ENCODE results near the gene TFAM. TPM values are rescaled to one million over a fixed set of nuclear protein-coding genes. Genes with fewer than 3 reads are reported as not detected.

Gene TFAM
- total RNA-seq, 4 donors from 2014 or later: 13.5 to 25.3 (median 14.7) TPM

DNA sequence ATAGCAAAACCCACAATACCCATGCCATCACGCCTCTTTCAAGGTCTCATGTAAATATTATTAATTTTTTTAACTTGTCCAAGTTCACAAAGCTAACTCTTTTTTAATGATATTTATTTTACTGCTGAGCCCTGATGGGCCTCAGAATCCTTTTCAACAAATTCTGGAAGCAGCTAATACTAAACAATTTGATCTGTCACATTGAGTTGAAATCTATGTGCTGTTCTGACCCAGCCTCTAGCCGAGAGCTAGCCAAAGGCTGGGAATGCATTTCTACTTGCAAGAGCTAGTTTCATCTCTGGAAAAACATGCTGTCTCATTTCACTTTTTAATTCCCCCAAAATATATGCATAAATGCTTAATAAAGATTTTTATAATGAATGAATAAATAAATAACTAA lies 47.9 kb downstream of the TFAM start:
- intact Hi-C loops (cut with DNase I; ENCODE audit: low total_unique reads): no loop called here
- no peak for DNase-seq (ENCODE audit: low spot score in 2 of 2)
- H3K4me3 ChIP-seq (ENCODE audit: low read depth, poor library complexity, severe bottlenecking): no peak overlapping the region
- TF ChIP-seq, protein P1, sequence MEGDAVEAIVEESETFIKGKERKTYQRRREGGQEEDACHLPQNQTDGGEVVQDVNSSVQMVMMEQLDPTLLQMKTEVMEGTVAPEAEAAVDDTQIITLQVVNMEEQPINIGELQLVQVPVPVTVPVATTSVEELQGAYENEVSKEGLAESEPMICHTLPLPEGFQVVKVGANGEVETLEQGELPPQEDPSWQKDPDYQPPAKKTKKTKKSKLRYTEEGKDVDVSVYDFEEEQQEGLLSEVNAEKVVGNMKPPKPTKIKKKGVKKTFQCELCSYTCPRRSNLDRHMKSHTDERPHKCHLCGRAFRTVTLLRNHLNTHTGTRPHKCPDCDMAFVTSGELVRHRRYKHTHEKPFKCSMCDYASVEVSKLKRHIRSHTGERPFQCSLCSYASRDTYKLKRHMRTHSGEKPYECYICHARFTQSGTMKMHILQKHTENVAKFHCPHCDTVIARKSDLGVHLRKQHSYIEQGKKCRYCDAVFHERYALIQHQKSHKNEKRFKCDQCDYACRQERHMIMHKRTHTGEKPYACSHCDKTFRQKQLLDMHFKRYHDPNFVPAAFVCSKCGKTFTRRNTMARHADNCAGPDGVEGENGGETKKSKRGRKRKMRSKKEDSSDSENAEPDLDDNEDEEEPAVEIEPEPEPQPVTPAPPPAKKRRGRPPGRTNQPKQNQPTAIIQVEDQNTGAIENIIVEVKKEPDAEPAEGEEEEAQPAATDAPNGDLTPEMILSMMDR (IDR thresholded peaks at IDR 0.05): no peak
- TF ChIP-seq POLR2A (IDR thresholded peaks at IDR 0.05): no peak
- WGBS, 2 donors: 85 to 94% methylated on average over 2 of the region's 2 CpGs

DNA sequence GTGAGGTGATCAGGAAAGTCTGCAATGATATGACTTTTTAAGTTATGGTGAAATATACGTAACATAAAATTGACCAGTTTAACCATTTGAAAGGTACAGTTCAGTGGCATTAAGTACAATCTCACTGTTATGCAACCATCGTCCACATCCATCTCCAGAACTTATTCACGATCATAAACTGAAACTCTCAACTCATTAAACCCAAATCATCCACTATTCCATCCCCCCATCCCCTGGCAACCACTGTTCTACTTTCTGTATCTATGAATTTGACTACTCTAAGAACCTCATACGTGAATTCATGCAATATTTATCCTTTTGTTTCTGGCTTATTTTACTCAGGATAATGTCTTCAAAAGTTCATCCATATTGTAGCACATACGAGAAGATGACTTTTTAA lies 48.4 kb downstream of the TFAM start:
- no peak for TF ChIP-seq POLR2A (IDR thresholded peaks at IDR 0.05)
- TF ChIP-seq, protein P1 (IDR thresholded peaks at IDR 0.05): no peak
- no peak for DNase-seq (ENCODE audit: low spot score in 2 of 2)
- intact Hi-C loops (cut with DNase I; ENCODE audit: low total_unique reads): no loop called here
- WGBS, 2 donors: 88 to 90% methylated on average over 5 of the region's 5 CpGs
- H3K4me3 ChIP-seq (ENCODE audit: low read depth, poor library complexity, severe bottlenecking): no peak overlapping the region

DNA sequence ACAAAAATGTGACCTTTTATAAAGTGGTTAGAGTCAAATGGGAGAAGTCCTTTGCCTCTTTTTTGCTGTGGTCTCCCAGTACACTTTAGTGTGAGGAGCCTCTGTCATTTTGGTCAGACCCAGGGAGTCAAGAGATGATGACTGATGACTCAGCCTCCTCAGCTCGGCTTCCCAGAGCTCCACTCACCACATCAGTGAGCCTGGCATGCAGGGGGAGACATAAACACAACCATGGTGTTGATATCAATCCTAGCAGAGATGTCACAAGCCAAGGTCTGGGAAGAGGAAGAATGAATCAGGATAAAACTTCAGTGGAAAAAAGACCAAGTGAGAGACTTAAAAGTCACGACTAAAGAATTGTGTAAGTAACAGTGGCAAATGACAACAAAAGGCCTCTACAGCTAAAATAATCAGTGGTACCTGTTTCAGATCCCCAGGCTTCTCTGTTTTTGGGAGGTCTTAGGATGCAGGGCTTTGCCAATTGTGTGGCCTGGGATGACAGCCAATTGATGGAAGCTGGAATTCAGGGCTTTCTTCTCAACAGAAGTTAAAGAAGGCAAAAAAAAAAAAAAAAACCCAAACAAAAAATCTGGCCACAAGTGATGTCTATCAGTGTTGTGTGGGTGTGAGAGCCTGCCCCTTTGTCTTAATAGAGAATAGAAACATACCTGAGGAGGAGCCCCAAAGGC lies 50.2 kb downstream of the TFAM start:
- DNase-seq (ENCODE audit: low spot score in 2 of 2): peak; percentile 71 to 87
- H3K4me3 ChIP-seq (ENCODE audit: low read depth, poor library complexity, severe bottlenecking): no peak overlapping the region
- intact Hi-C loops (cut with DNase I; ENCODE audit: low total_unique reads): no loop called here
- TF ChIP-seq, protein P1 (IDR thresholded peaks at IDR 0.05): no peak
- TF ChIP-seq POLR2A (IDR thresholded peaks at IDR 0.05): no peak
- 32 to 38% methylated on average over 2 of the region's 2 CpGs for WGBS, 2 donors

DNA sequence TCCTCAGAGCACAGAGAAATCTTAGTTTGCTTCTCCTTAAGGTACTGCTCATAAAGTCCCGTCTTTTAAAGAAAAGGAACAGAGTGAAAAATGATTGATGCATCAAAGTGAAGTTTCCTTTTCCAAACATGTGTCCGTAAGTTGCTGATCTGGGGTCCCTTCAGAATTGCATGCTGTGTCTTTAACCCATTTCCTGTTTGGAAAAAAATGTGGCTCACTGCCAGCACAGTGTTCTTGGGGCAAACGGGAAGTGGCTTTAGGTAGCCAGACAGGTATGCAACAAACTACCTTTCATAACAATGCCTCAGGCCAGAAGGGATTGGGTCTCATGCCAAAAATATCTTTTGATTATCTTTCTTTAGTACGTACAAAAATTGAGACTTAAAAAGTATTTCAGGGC lies 50.9 kb downstream of the TFAM start:
- intact Hi-C loops (cut with DNase I; ENCODE audit: low total_unique reads): no loop called here
- 23 to 29% methylated on average over 4 of the region's 4 CpGs for WGBS, 2 donors
- no peak for DNase-seq (ENCODE audit: low spot score in 2 of 2)
- no peak overlapping the region for H3K4me3 ChIP-seq (ENCODE audit: low read depth, poor library complexity, severe bottlenecking)
- TF ChIP-seq, protein P1 (IDR thresholded peaks at IDR 0.05): no peak
- no peak for TF ChIP-seq POLR2A (IDR thresholded peaks at IDR 0.05)

DNA sequence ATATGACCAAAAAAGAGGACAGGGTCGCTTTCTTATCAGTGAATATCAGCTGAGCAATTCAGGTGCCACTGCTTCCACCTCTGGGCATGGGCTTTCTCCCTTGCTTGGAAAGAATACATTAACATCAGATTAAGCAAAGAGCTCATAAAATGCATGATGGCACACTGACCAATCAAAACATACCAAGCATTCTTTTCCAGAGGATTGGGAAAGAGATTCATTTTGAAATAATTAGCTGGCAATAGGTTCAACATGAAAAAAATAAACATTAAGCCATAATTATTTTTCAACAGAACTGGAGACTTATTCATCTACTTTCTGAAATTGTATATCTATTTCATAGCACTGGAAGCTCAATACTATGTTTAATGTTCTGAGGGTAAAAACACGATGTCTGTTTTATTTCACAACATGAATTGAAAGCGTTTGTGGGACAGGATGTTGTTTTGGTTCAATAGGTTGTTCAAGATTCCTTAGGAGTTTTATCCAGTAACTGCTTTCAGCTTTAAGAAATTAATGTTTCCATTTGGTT lies 53.2 kb downstream of the TFAM start:
- WGBS, 2 donors: 52 to 61% methylated on average over 3 of the region's 3 CpGs
- TF ChIP-seq, protein P1 (IDR thresholded peaks at IDR 0.05): no peak
- no peak for TF ChIP-seq POLR2A (IDR thresholded peaks at IDR 0.05)
- DNase-seq (ENCODE audit: low spot score in 2 of 2): no peak
- intact Hi-C loops (cut with DNase I; ENCODE audit: low total_unique reads): no loop called here
- H3K4me3 ChIP-seq (ENCODE audit: low read depth, poor library complexity, severe bottlenecking): no peak overlapping the region

DNA sequence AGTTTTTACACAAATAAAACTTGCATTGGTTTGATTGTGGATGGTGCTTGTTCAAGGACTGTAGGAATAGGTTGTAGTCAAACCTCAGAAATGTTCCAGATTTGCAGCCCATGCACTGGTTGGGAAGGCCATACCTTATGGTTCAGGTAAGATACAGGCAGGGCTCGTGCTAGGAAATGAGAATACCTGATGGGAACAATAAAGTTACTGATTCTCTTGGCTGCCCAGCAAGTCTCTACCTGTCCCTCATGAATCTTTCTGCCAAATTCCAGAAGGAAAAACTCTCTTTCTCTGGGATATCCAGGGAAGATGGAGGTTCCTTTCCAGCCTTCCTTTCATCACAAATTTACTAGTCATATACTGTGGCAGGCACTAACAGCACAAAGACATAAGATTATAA lies 53.8 kb downstream of the TFAM start:
- 35 to 47% methylated on average over 1 of the region's 1 CpG for WGBS, 2 donors
- intact Hi-C loops (cut with DNase I; ENCODE audit: low total_unique reads): no loop called here
- no peak for DNase-seq (ENCODE audit: low spot score in 2 of 2)

More for the DNA sequence above, 53.8 kb downstream of the TFAM start:
- no peak for TF ChIP-seq POLR2A (IDR thresholded peaks at IDR 0.05)
- TF ChIP-seq, protein P1 (IDR thresholded peaks at IDR 0.05): no peak
- no peak overlapping the region for H3K4me3 ChIP-seq (ENCODE audit: low read depth, poor library complexity, severe bottlenecking)
